HL-60 (cell line): Measurements from ENCODE around the gene TBC1D9B.

Experiments
- DNase-seq, 2 experiments: peaks; one replicate each; pipeline ENCODE4 v3.0.0-alpha.2; 2010 to 2020; ENCODE audit warnings: low read depth in 1 of 2, low spot score in 1 of 2
- H3K27ac ChIP-seq: fragments of 250-450 bp; sonication (Bioruptor Pico); replicated peaks from 2 replicates; pipeline ENCODE4 v1.5.1; 2020; ENCODE audit warnings: mild to moderate bottlenecking, moderate library complexity
- H3K27me3 ChIP-seq: fragments of 250-450 bp; sonication (Bioruptor Pico); 2 replicates; pipeline ENCODE4 v1.5.1; 2021; ENCODE audit warnings: mild to moderate bottlenecking, moderate library complexity; ENCODE audit not compliant: insufficient read depth, poor library complexity, severe bottlenecking
- H3K4me3 ChIP-seq: replicated peaks from 2 replicates; pipeline ENCODE4 v1.5.1; 2011; ENCODE audit warnings: mild to moderate bottlenecking, control low read depth, low read length; ENCODE audit not compliant: insufficient read depth
- GABPA ChIP-seq: IDR thresholded peaks from 2 replicates; pipeline ENCODE4 v1.6.1; 2012; ENCODE audit warnings: low read depth
- POLR2AphosphoS5 ChIP-seq: IDR thresholded peaks from 2 replicates; pipeline ENCODE4 v1.6.1; 2012; ENCODE audit warnings: low read depth
- SPI1 ChIP-seq: IDR thresholded peaks from 2 replicates; pipeline ENCODE4 v1.6.1; 2012; ENCODE audit warnings: low read depth, mild to moderate bottlenecking, borderline replicate concordance
- TF ChIP-seq, protein P1 (sequence below): IDR thresholded peaks from one replicate; pipeline ENCODE4 v1.5.1; 2011; ENCODE audit warnings: low read length, control low read depth, inconsistent platforms; ENCODE audit not compliant: insufficient read depth
- TF ChIP-seq, protein P2 (sequence below): IDR thresholded peaks from 2 replicates; pipeline ENCODE4 v1.6.1; 2012; ENCODE audit warnings: low read depth; ENCODE audit not compliant: insufficient replicate concordance

TBC1D9B gene

DNA sequence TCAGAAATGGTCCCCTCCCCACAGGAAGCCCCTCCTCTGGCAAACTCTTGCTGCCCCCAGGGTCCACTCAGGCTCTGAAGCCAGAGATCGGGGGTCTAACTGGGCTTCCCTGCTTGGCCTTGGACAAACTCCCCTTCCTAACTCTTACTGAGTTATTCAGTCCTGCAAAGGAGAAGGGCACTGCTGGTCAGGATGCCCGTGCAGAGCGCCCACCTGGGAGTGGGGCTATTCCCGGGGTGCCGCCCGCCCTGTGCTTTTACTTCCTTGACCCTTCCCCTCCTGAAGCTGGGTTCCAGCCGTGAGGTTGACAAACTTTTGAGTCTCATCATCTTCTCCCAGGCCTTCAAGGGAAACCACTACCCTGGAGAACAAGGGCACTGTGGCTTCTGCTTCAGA lies 4.9 kb downstream of the TBC1D9B start:
- TF ChIP-seq POLR2AphosphoS5 (no peak), GABPA (no peak)
- TF ChIP-seq, protein P1, sequence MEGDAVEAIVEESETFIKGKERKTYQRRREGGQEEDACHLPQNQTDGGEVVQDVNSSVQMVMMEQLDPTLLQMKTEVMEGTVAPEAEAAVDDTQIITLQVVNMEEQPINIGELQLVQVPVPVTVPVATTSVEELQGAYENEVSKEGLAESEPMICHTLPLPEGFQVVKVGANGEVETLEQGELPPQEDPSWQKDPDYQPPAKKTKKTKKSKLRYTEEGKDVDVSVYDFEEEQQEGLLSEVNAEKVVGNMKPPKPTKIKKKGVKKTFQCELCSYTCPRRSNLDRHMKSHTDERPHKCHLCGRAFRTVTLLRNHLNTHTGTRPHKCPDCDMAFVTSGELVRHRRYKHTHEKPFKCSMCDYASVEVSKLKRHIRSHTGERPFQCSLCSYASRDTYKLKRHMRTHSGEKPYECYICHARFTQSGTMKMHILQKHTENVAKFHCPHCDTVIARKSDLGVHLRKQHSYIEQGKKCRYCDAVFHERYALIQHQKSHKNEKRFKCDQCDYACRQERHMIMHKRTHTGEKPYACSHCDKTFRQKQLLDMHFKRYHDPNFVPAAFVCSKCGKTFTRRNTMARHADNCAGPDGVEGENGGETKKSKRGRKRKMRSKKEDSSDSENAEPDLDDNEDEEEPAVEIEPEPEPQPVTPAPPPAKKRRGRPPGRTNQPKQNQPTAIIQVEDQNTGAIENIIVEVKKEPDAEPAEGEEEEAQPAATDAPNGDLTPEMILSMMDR, result no peak
- Histone ChIP-seq H3K27ac (no peak overlapping the region), H3K4me3 (no peak overlapping the region), H3K27me3 (no peaks in the 10 kb centered on the region)
- DNase-seq, result no peak

DNA sequence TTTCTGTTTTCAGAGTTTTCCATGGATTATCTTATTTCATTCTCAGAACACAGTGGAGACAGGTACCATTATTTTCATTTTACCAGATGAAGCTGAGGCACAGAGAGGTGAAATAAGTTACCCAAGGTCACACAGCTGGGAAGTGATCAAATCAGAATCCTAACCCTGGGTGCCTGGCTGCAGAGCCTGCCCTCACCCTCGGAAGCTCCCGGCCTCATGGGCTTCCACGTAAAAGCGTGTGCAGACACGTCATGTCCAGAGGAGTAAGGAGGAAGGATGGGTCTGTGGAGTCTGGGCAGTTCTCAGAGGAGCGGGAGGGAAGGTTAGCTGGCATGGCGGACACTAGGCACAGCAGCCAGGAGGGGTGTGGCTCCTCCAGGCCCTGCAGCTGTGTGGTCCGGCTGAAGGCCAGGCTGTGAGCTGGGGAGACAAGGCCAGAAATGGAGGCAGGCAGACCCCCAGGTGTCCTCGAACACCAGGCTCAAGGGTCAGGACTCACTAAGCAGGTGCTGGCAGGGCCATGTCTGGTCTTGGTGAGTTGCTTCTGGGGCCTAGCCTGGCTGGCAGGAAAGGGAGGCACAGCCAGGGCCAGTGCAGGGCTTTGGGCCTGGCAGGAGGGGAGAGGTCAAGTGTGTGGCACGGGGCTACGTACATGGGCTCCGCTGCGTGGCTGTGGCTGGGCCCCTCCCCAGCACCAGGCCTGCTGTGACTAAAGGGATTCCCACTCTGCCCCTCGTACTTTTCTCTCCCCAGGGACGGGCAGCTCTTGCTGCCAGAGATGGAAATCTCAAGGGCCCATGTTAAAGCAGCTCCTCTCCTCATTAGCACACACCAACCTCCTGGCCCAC lies 5.6 kb downstream of the TBC1D9B start:
- Histone ChIP-seq H3K27me3 (no peaks in the 10 kb centered on the region), H3K27ac (no peak overlapping the region), H3K4me3 (no peak overlapping the region)
- DNase-seq, result no peak
- TF ChIP-seq GABPA (no peak), POLR2AphosphoS5 (no peak; the same call in 1 of the 2 replicates), SPI1 (no peak)
- TF ChIP-seq, protein P2, sequence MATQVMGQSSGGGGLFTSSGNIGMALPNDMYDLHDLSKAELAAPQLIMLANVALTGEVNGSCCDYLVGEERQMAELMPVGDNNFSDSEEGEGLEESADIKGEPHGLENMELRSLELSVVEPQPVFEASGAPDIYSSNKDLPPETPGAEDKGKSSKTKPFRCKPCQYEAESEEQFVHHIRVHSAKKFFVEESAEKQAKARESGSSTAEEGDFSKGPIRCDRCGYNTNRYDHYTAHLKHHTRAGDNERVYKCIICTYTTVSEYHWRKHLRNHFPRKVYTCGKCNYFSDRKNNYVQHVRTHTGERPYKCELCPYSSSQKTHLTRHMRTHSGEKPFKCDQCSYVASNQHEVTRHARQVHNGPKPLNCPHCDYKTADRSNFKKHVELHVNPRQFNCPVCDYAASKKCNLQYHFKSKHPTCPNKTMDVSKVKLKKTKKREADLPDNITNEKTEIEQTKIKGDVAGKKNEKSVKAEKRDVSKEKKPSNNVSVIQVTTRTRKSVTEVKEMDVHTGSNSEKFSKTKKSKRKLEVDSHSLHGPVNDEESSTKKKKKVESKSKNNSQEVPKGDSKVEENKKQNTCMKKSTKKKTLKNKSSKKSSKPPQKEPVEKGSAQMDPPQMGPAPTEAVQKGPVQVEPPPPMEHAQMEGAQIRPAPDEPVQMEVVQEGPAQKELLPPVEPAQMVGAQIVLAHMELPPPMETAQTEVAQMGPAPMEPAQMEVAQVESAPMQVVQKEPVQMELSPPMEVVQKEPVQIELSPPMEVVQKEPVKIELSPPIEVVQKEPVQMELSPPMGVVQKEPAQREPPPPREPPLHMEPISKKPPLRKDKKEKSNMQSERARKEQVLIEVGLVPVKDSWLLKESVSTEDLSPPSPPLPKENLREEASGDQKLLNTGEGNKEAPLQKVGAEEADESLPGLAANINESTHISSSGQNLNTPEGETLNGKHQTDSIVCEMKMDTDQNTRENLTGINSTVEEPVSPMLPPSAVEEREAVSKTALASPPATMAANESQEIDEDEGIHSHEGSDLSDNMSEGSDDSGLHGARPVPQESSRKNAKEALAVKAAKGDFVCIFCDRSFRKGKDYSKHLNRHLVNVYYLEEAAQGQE, result no peak
- TF ChIP-seq, protein P1, result no peak

DNA sequence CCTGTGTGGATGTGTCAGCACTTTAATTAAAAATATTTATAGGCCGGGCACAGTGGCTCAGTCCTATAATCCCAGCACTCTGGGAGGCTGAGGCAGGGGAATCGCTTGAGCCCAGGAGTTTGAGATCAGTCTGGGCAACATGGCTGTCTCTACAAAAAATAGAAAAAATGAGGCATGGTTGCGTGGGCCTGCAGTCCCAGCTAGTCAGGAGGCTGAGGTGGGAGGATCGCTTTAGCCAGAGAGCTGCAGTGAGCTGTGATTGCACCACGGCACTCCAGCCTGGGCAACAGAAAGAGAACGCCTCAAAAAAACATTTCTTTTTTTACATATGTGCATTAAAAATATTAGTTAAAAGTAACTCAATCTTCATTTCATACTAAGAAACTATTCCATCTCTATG lies 6.2 kb downstream of the TBC1D9B start:
- Histone ChIP-seq H3K27ac (no peak overlapping the region), H3K27me3 (no peaks in the 10 kb centered on the region), H3K4me3 (no peak overlapping the region)
- TF ChIP-seq POLR2AphosphoS5 (no peak), GABPA (no peak)
- TF ChIP-seq, protein P2, result no peak
- DNase-seq, result no peak

DNA sequence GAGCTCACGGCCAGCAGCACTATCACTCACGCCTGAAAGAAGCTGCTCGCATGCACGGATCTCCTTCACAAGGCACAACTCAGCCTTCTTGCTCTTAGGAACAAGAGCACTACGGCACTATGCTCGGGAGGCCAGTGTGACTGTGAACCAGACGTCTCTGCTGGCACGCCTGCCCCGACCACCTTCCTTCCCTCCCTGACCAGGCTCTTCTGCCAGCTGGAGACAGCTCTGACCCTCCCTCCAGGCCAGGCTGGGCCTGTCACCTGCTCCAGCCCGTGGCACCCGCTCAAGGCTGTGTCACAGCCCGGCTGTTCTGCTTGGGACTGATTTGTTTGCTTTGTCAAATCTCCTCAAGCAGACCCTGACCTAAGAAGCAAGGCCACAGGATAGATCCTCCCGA lies 7.0 kb downstream of the TBC1D9B start:
- Histone ChIP-seq H3K4me3 (no peak overlapping the region), H3K27me3 (no peaks in the 10 kb centered on the region), H3K27ac (no peak overlapping the region)
- TF ChIP-seq GABPA (no peak), SPI1 (no peak), POLR2AphosphoS5 (no peak)
- TF ChIP-seq, protein P1, result no peak
- TF ChIP-seq, protein P2, result no peak
- no peak for DNase-seq
